Right lobe of liver (tissue), 6 donors: Measurements from ENCODE around the gene DLEC1. TPM values are rescaled to one million over a fixed set of nuclear protein-coding genes. Genes with fewer than 3 reads are reported as not detected.
"Not testable (repeated sequence)": the region's sequence is repeated elsewhere in the genome, so short reads cannot be mapped to it uniquely, and the experiment has no call there.

Source experiments
- ATAC-seq, 4 donors: fragments of 200-7000 bp; cut with Tn5 transposase; one replicate each; pipeline ENCODE4 v1.9.1; 2020; ENCODE audit warnings: mild to moderate bottlenecking in 4 of 4, moderate library complexity in 4 of 4
- DNase-seq, 3 donors: peaks; one replicate each; pipeline ENCODE4 v3.0.0-alpha.2; 2020
- H3K27ac ChIP-seq, 3 donors: fragments of 200-600 bp; one replicate each; pipeline ENCODE4 v1.8.0; 2022
- H3K27me3 ChIP-seq, 2 donors: fragments of 200-600 bp; one replicate each; pipeline ENCODE4 v1.8.0; 2022
- H3K36me3 ChIP-seq, 4 donors: fragments of 200-600 bp; sonication (generic) in 1 of 4; one replicate each; pipeline versions ENCODE4 v1.5.1 to v1.8.0; 2017 to 2022; ENCODE audit warnings: control low read depth in 1 of 4
- H3K4me1 ChIP-seq, 4 donors: fragments of 200-600 bp; sonication (generic) in 1 of 4; one replicate each; pipeline versions ENCODE4 v1.5.1 to v1.8.0; 2017 to 2022; ENCODE audit warnings: control low read depth in 1 of 4
- H3K4me3 ChIP-seq, 3 donors: fragments of 200-600 bp; one replicate each; pipeline ENCODE4 v1.8.0; 2022
- H3K9me3 ChIP-seq, 4 donors: fragments of 200-600 bp; sonication (generic) in 1 of 4; one replicate each; pipeline versions ENCODE4 v1.5.1 to v1.8.0; 2017 to 2022; ENCODE audit warnings: control low read depth in 1 of 4
- CTCF ChIP-seq, 4 donors: fragments of 200-600 bp in 3 of 4; fragments of 450-650 bp in 1 of 4; IDR thresholded peaks; one replicate each; pipeline versions ENCODE4 v1.5.1 to v1.8.0; 2016 to 2022; ENCODE audit warnings: antibody characterized with exemption in 4 of 4, mild to moderate bottlenecking in 2 of 4
- POLR2A ChIP-seq: fragments of 450-650 bp; IDR thresholded peaks from one replicate; pipeline ENCODE4 v1.6.1; 2017; ENCODE audit warnings: antibody characterized with exemption, mild to moderate bottlenecking
- WGBS: methylation state at CpG from one replicate; pipeline ENCODE4 v1.1.6; 2018; ENCODE audit warnings: low coverage, low lambda C conversion rate; ENCODE audit not compliant: insufficient coverage; ENCODE audit errors: missing lambda C conversion rate; 5-methylcytosine and 5-hydroxymethylcytosine counted together
- intact Hi-C, 2 donors: fragments of 100-400 bp; cut with DNase I; formaldehyde crosslinking; loops; one replicate each; pipeline versions ENCODE4 v1.11.2 to v1.14.1; 2022
- total RNA-seq, 6 experiments: library from RNA; depleted of rRNA in 2 of 6; stranded (reverse); fragments of >200 nt in 2 of 6; fragmentation: NEBNext Ultra II Directional in 3 of 6; extraction: Animal tissue kit (Norgen Biotek cat#: 25700) in 3 of 6; gene quantifications; one replicate each; pipeline versions ENCODE4 v1.1.0 to v1.2.4, GENCODE V29; 2016 to 2023
- donor health status: DM: no; HTN: yes; CAD: no.
- donor health status: DM: no; HTN: no; CAD: no.
- donor health status: DM: no; HTN: no; CAD: no.
- donor health status: DM: no; HTN: yes; CAD: no.
- donor health status: DM: no; HTN: yes; CAD: no.

The DLEC1 gene
- total RNA-seq, 6 experiments from 2014 or later = 0.04 to 0.18 (median 0.15) TPM; not detected in 2

- Histone ChIP-seq H3K36me3 (no peaks in the 10 kb centered on the region), H3K4me3 (no peak overlapping the region), H3K27me3 (no peaks in the 10 kb centered on the region), H3K4me1 (peaks cover 0 to 15% (median 3%) of the 10 kb centered on the region in 4 donors), H3K9me3 (no peaks in the 10 kb centered on the region), H3K27ac (no peak overlapping the region)
- DNase-seq = peak in 1 of 3 donors; percentile 26
- no peak for TF ChIP-seq CTCF (IDR thresholded peaks at IDR 0.05)
- no peak for TF ChIP-seq POLR2A
- WGBS = 100% methylated on average over 1 of the region's 1 CpG
- intact Hi-C loops = no loop called here
- ATAC-seq = no peak
These were observed 6.6 kb upstream of the DLEC1 start for GRCh38 chr3:38032328-38032865.

- WGBS = 85% methylated on average over 4 of the region's 7 CpGs
- H3K9me3 ChIP-seq, H3K27ac ChIP-seq, intact Hi-C loops, DNase-seq, H3K36me3 ChIP-seq, ATAC-seq, H3K27me3 ChIP-seq, H3K4me3 ChIP-seq: not testable (repeated sequence)
- peaks cover 0 to 15% (median 3%) of the 10 kb centered on the region in 4 donors for H3K4me1 ChIP-seq
These were observed 5.4 kb upstream of the DLEC1 start for GRCh38 chr3:38033586-38033985.

- H3K4me1 ChIP-seq, H3K36me3 ChIP-seq, DNase-seq, intact Hi-C loops, H3K27ac ChIP-seq, H3K27me3 ChIP-seq, H3K9me3 ChIP-seq, H3K4me3 ChIP-seq, ATAC-seq: not testable (repeated sequence)
- 84% methylated on average over 6 of the region's 9 CpGs for WGBS
These were observed 4.7 kb upstream of the DLEC1 start for GRCh38 chr3:38034335-38034734.

- H3K27me3 ChIP-seq = no peaks in the 10 kb centered on the region
- H3K27ac ChIP-seq = no peak overlapping the region
- intact Hi-C loops = no loop called here
These were observed 2.7 kb upstream of the DLEC1 start for GRCh38 chr3:38036286-38036685.

GRCh38 chr3:38036906-38037305, 2.1 kb upstream of the DLEC1 start:
- DNase-seq (peak in 1 of 3 donors; percentile 27), ATAC-seq (no peak)
- no peaks in the 10 kb centered on the region for H3K36me3 ChIP-seq
- 54% methylated on average over 2 of the region's 3 CpGs for WGBS
- no peak overlapping the region for H3K4me3 ChIP-seq
- TF ChIP-seq POLR2A = no peak
- TF ChIP-seq CTCF (IDR thresholded peaks at IDR 0.05) = no peak
- intact Hi-C loops = no loop called here
- H3K27ac ChIP-seq = no peak overlapping the region
- no peaks in the 10 kb centered on the region for H3K9me3 ChIP-seq
- H3K27me3 ChIP-seq = no peaks in the 10 kb centered on the region
- H3K4me1 ChIP-seq = no peaks in the 10 kb centered on the region

More at GRCh38 chr3:38036286-38036685, 2.7 kb upstream of the DLEC1 start:
- Histone ChIP-seq H3K9me3 (no peaks in the 10 kb centered on the region), H3K4me3 (no peak overlapping the region), H3K36me3 (no peaks in the 10 kb centered on the region), H3K4me1 (no peaks in the 10 kb centered on the region)
- TF ChIP-seq CTCF (IDR thresholded peaks at IDR 0.05) (no peak), POLR2A (no peak)
- DNase-seq = no peak
- WGBS = 79% methylated on average over 5 of the region's 5 CpGs
- no peak for ATAC-seq
